NCI-H226 (cell line): ENCODE data around the gene CLK2.
"Not testable (repeated sequence)": the region's sequence is repeated elsewhere in the genome, so short reads cannot be mapped to it uniquely, and the experiment has no call there.

ENCODE experiments used
- DNase-seq: peaks from one replicate; pipeline ENCODE4 v3.0.0-alpha.2; 2015

CLK2 gene

DNA sequence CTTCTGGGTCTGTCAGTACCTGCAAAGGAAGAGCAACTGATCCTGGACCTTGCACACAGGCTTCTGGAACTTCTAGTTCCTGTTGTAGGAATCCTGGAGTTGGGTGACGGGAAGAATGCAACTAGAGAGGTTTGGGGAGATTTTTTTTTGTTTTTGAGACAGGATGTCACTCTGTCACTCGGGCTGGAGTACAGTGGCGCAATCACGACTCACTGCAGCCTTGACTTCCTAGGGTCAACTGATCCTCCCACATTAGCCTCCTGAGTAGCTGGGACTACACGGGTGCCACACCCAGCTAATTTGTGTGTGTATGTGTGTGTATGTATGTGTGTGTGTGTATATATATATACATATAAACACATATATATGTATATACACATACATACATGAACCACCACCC lies 36.9 kb downstream of the CLK2 start:
- no peak for DNase-seq

DNA sequence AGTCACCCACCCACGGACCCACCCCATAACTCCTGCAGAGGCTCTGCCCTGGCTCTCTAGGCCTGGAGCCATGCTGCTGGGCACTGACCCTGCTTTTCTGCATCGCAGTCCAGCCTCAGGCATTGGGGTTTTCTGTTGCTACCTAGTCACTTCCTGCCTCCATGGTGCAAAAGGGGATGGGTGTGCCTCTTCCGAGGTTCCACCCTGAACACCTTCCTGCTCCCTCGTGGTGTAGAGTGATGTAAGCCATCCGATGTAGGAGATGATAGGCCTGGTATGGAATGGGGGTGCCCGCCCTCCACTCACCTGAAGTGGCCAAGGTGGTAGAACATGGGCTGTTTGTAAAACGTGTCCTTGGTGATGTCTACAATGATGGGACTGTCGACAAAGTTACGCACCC lies 37.9 kb downstream of the CLK2 start:
- DNase-seq: not testable (repeated sequence)

DNA sequence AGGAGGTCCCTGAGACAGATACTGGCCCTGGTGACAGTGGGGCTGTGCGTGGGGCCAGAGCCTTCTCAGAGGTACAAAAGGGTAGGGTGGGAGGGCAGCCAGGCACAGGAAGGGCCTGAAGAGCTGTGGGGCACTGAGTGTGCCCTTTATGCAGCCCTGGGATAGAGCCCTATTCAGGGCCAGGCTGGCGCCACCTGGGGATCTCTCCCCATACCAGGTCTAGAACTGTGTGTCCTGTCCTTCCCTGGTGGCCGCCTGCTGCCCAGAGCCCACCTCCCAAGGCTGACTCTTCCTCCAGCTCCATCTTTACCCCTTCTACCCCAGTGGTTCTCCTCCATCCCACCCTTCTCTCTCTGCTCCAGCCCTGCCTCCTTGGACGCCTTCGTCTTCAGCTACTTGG lies 39.8 kb downstream of the CLK2 start:
- not testable (repeated sequence) for DNase-seq

DNA sequence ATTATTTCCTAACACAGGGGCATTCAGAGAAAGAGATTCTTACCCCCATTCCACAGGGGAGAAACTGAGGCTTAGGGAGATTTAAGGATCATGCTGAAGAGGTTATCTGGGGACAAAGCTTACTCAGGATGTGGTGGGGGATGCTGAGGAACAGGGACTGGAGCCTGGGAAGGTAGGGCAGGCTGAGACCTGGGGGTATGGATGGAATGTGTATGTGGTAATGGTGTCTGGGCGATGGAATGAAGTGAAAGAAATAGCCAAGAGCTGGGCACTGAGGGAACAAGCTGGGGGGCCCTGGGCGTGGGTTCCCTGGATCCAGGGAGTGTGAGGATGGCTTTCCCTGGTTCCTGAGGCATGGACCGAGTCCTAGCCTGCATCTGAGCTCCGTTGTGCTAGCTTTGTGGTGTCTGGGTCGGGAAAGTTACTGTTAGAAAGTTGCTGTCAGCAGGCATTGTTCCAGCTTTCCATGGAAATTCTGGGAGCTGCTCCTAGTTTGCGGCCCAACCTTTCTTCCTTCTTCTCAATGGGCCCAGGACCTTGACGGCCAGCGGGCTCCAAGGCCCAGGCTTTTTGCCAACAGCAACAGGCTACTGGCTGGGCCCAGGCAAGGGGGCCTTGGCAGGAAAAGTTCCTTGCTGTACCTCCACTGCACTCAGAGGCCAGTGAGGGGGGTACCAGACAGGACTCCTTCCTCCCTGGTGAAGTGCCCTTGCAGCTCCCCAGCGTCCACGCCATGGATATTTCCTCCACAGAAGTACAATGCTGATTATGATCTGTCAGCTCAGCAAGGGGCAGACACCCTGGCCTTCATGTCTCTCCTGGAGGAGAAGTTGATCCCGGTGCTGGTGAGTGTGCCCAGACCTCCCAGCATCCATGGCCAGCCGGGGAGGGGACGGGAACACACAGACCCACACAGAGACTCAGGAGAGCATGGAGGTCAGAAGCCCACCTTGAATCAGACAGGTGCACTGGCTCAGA lies 41.0 kb downstream of the CLK2 start:
- not testable (repeated sequence) for DNase-seq

DNA sequence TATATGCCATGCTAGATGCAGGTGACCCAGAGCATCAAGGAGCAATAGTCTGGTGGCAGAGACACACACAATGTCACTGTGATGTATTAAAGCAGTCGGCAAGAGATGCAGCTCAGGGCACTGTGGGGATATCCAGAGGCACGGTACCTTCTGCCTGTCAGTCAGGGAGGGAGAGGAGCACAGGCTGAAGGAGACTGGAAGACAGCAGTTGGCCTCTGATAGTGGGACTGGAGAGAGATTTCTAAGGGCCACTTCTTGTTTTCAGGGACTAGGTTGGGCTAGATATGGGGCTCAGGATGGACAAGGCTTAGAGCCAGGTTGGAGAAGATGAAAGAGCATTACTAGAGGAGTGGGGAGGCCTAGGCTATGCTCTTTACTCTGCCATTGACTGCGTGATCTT lies 42.0 kb downstream of the CLK2 start:
- DNase-seq: not testable (repeated sequence)

DNA sequence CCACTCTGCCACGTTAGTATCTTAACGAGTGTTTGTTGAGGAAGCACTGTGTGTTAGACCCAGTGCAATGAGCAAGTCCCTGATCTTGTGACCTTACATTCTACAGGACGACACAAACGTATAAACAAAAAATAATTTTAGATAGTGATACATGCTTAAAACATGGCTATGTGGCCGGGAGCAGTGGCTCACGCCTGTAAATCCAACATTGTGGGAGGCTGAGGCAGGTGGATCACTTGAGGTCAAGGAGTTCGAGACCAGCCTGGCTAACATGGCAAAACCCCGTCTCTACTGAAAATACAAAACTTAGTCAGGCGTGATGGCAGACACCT lies 45.2 kb downstream of the CLK2 start:
- DNase-seq: no peak

DNA sequence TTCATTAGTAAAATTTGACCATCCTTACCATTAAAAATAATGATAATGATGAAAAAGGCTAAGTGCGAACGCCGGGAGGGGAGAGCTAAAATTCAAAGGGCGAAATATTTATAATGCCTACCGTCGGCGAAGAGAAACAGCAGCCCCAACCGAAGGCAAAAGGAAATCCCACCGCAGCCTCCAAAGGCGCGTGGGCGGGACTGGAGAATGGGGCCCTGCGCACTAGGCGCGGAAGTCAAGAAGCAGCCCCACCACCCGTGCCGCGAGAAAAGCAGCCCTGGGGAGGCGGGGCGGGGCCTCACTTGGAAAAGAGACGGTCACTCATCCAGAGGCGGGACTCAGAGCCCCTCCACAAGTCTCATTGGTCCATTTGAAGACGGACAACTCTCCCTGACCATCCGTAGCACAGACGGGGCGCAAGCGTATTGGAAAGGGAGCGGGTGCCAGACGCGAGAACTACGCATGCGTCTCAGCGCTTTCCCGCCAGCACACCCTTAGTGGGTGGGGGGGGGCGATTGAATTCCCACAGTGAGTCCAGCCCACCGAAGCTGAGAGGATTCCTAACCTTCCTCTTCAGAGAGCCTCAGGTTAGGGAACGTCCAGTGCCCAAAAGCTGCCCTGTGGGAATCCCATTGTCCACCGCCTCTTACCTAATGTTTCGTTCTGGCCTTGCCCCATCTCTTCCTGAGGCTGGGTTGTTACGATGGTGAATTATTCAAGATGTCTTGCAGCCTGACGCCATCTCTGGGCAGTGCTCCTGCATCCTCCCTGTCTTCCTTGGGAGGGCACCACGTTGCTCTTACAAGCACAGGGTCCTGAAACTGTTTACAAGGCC lies 45.8 kb downstream of the CLK2 start:
- peak; percentile 97 for DNase-seq

DNA sequence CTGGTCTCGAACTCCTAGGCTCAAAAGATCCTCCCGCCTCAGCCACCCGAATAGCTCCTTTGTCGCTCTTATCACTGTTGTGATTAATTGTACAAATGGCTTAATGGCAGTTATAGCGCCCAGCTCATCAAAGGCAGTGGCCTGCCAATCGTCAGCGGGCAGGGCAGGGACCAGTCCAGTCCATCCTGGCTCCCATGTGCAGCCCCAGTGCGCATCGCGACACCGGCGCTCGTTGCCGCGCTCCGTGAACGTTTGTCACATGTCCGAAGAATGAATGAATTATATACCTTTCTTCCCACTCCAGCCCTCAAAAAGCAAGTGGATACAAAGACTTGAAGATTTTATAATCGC lies 46.4 kb downstream of the CLK2 start:
- DNase-seq: peak; percentile 31

DNA sequence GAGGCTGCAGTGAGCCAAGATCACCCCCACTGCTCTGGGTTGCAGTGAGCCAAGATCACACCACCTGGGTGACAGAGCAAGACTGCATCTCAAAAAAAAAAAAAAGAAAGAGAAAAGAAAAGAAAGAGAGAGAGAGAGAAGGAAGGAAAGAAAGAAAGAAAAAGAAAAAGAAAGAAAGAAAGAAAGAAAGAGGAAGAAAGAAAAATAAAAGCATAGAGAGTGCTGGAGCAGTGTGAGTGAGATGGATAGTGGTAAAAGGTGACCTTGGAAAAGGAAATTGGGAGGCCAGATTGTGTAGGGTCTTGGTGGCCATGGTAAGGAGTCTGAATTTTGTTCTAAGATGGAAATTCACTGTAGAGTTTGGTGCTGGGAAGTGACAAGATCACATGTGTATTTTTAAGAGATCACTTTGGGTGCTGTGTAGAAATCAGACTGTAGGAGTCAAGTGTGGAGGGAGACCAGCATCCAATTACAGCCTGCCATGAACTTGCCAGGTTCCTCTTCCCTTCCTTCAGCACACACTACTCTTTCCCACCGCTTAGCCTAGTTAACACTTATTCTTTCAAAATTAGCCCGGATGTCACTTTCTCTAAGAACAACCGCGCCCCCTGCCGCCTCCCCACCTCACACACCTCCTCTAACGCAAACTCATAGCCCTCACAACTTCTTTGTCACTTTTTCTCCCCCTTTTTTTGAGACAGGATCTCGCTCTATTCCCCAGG lies 47.0 kb downstream of the CLK2 start:
- DNase-seq: peak; percentile 68

DNA sequence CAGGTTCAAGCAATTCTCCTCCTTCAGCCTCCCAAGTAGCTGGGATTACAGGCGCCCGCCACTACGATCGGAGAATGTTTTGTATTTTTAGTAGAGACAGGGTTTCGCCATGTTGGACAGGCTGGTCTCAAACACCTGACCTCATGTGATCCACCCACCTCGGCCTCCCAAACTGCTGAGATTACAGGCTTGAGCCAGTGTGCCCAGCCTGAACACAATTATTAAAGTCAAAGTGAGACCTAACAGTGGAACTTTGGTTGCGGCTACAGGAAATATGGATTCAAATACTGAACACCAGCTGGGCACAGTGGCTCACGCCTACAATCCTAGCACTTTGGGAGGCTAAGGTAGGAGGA lies 47.9 kb downstream of the CLK2 start:
- DNase-seq: not testable (repeated sequence)

DNA sequence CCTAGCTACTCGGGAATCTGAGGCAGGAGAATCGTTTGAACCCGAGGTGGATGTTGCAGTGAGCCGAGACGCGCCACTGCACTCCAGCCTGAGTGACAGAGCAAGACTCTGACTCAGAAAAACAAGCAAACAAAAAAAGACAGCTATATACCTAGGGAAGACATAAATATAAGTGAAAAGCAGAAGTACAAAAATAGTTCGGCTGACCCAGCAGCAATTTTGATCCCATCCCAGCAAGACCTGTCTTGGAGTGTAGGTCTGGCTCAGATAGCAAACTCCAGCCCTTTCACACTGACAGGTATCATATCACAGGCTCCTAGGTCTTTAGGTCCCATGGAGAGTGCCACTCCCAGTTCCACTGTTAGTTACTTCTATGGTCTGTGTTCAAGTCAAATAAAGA lies 50.3 kb downstream of the CLK2 start:
- no peak for DNase-seq

DNA sequence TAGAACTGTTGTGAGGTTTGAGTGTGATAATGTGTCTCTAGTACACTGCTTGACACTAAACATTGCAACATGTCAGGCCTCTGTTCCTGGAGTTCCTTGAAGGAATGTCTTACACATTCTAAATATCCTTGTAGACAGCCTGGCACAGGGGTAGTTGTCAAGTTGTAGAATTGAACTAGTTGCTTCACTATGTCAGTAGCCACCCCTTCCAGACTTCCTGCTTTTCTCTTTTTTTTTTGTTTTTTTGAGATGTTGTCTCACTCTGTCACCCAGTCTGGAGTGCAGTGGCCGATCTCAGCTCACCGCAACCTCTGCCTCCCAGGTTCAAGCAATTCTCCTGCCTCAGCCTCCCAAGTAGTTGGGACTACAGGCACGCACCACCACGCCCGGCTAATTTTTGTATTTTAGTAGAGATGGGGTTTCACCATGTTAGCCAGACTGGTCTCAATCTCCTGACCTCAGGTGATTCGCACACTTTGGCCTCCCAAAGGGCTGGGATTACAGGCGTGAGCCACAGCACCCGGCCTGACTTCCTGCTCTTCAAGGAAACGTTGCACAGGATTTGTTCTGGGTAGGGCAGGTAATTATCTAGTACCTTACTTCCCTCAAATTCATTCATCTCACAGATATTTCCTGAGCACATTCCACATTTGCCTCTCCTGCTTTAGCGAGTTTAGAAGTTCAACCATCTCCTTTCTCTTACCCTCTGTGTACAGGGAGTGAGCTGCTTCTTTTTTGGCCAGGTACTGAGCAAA lies 52.9 kb downstream of the CLK2 start:
- not testable (repeated sequence) for DNase-seq

DNA sequence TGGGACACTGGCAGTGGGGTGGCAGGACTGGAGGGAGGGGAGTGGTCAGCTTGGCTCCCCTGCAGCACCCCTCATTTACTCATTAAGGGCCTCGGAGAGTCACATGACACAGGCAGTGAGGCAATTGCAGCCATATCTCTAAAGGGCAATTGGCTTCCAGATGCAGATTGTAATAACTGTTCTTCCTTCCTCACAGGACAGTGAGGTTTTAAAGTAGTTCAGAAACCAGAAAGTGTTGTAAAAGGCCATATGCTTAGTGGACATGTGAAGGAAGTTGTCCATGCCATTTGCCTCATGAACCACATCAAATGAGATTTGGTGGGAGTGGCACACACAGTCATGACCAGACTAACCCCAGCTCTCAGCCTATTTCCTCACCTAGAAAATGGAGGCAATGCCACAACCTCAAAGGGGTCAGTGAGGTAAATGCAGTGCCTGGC lies 53.7 kb downstream of the CLK2 start:
- DNase-seq: no peak

DNA sequence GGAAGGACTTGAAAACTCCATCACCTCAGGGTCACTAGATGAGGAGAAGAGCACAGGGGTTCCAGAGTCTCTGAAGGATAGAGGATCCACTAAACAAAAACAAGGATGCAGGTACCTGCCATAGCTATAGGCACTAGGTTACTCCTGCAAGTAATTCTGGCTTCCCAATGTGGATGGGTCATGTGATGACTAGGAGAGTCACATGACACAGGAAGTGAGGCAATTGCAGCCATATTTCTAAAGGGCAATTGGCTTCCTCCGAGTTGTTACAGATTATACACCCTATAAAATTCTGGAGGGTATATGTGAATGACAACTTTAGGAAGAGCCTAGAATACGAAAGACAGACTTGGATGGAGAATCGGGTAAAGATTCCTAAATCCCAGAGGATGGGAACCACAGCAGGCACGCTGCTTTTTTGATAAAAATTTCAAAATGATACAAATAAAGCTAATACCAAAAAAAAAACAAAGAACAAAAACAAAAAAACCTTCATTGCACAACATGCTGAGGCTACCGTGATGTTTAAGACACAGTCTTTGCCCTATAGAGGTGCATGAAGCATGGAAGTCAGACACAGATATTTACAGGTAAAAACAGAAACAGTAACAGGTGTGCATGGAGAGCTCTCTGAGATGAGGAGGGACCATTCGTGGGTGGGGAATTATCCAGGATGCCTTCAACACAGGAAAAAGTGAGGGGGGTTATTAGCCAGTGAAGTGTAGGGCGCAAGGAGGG lies 54.3 kb downstream of the CLK2 start:
- DNase-seq: peak; percentile 36

DNA sequence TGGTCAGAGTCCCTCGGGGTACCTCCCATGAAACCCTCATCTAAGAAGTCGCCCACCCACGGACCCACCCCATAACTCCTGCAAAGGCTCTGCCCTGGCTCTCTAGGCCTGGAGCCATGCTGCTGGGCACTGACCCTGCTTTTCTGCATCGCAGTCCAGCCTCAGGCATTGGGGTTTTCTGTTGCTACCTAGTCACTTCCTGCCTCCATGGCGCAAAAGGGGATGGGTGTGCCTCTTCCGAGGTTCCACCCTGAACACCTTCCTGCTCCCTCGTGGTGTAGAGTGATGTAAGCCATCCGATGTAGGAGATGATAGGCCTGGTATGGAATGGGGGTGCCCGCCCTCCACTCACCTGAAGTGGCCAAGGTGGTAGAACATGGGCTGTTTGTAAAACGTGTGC lies 58.6 kb downstream of the CLK2 start:
- not testable (repeated sequence) for DNase-seq
